Measurements from ENCODE around the gene ALDH3B1.
A peak's percentile ranks its signal among the peaks of the same experiment; 100 is the strongest.

Gene ALDH3B1

GRCh38 chr11:68027667-68028066 lies 17.5 kb downstream of the ALDH3B1 start:
- H3K27me3 ChIP-seq (ENCODE audit: low read depth, low read length), result no peaks in the 10 kb centered on the region
- H3K4me1 ChIP-seq (ENCODE audit: control insufficient read depth in 1 of 2, insufficient read depth in 2 of 2, low read length in 2 of 2), result peaks cover 6 to 22% of the 10 kb centered on the region in 2 donors
- H3K4me3 ChIP-seq (ENCODE audit: low read depth in 1 of 2, low read length in 2 of 2), result no peak overlapping the region
- H3K9me3 ChIP-seq (ENCODE audit: control insufficient read depth in 1 of 2, low read length in 2 of 2), result peaks cover 0 to 4% of the 10 kb centered on the region in 2 donors
- no peak overlapping the region for H3K27ac ChIP-seq (ENCODE audit: low read length)
- H3K36me3 ChIP-seq (ENCODE audit: control insufficient read depth in 1 of 2, insufficient read depth in 2 of 2, low read length in 2 of 2), result peaks cover 10 to 37% of the 10 kb centered on the region in 2 donors

- Histone ChIP-seq H3K27ac (ENCODE audit: low read length) (no peak overlapping the region), H3K36me3 (ENCODE audit: control insufficient read depth in 1 of 2, insufficient read depth in 2 of 2, low read length in 2 of 2) (peaks cover 13 to 40% of the 10 kb centered on the region in 2 donors), H3K9me3 (ENCODE audit: control insufficient read depth in 1 of 2, low read length in 2 of 2) (peaks cover 0 to 2% of the 10 kb centered on the region in 2 donors), H3K27me3 (ENCODE audit: low read depth, low read length) (no peaks in the 10 kb centered on the region), H3K4me1 (ENCODE audit: control insufficient read depth in 1 of 2, insufficient read depth in 2 of 2, low read length in 2 of 2) (peaks cover 6 to 24% of the 10 kb centered on the region in 2 donors), H3K4me3 (ENCODE audit: low read depth in 1 of 2, low read length in 2 of 2) (no peak overlapping the region)
Observed at GRCh38 chr11:68028802-68029545, 18.8 kb downstream of the ALDH3B1 start.

- Histone ChIP-seq H3K4me1 (ENCODE audit: control insufficient read depth in 1 of 2, insufficient read depth in 2 of 2, low read length in 2 of 2) (peaks cover 6 to 27% of the 10 kb centered on the region in 2 donors), H3K4me3 (ENCODE audit: low read depth in 1 of 2, low read length in 2 of 2) (peak within 1 kb of the TSS; percentile 81 to 93), H3K27me3 (ENCODE audit: low read depth, low read length) (no peaks in the 10 kb centered on the region)
Observed at GRCh38 chr11:68030318-68031143, 20.4 kb downstream of the ALDH3B1 start, which contains the start of gene NDUFS8. Gene NDUFS8 (plus strand): TSS chr11:68030681. CDS start chr11:68032152, 1,471 bp downstream.

GRCh38 chr11:68031144-68031464 lies 21.0 kb downstream of the ALDH3B1 start:
- Histone ChIP-seq H3K27ac (ENCODE audit: low read length) (peak overlapping the region; percentile 90), H3K4me1 (ENCODE audit: control insufficient read depth in 1 of 2, insufficient read depth in 2 of 2, low read length in 2 of 2) (peaks cover 6 to 28% of the 10 kb centered on the region in 2 donors), H3K9me3 (ENCODE audit: control insufficient read depth in 1 of 2, low read length in 2 of 2) (no peaks in the 10 kb centered on the region), H3K36me3 (ENCODE audit: control insufficient read depth in 1 of 2, insufficient read depth in 2 of 2, low read length in 2 of 2) (peaks cover 6 to 26% of the 10 kb centered on the region in 2 donors), H3K27me3 (ENCODE audit: low read depth, low read length) (no peaks in the 10 kb centered on the region), H3K4me3 (ENCODE audit: low read depth in 1 of 2, low read length in 2 of 2) (peak overlapping the region; percentile 81 to 93)

More at GRCh38 chr11:68030318-68031143, 20.4 kb downstream of the ALDH3B1 start, which contains the start of gene NDUFS8:
- no peaks in the 10 kb centered on the region for H3K9me3 ChIP-seq (ENCODE audit: control insufficient read depth in 1 of 2, low read length in 2 of 2)
- H3K27ac ChIP-seq (ENCODE audit: low read length), result peak within 1 kb of the TSS; percentile 90
- H3K36me3 ChIP-seq (ENCODE audit: control insufficient read depth in 1 of 2, insufficient read depth in 2 of 2, low read length in 2 of 2), result peaks cover 10 to 29% of the 10 kb centered on the region in 2 donors

- Histone ChIP-seq H3K27ac (ENCODE audit: low read length) (no peak overlapping the region), H3K9me3 (ENCODE audit: control insufficient read depth in 1 of 2, low read length in 2 of 2) (no peaks in the 10 kb centered on the region), H3K4me3 (ENCODE audit: low read depth in 1 of 2, low read length in 2 of 2) (peak overlapping the region in 1 of 2 donors; percentile 81), H3K27me3 (ENCODE audit: low read depth, low read length) (no peaks in the 10 kb centered on the region), H3K36me3 (ENCODE audit: control insufficient read depth in 1 of 2, insufficient read depth in 2 of 2, low read length in 2 of 2) (peaks cover 6 to 24% of the 10 kb centered on the region in 2 donors), H3K4me1 (ENCODE audit: control insufficient read depth in 1 of 2, insufficient read depth in 2 of 2, low read length in 2 of 2) (peaks cover 6 to 34% of the 10 kb centered on the region in 2 donors)
Observed at GRCh38 chr11:68032003-68032402, 21.9 kb downstream of the ALDH3B1 start.

GRCh38 chr11:68032997-68033707 lies 23.0 kb downstream of the ALDH3B1 start:
- Histone ChIP-seq H3K27me3 (ENCODE audit: low read depth, low read length) (no peaks in the 10 kb centered on the region), H3K4me1 (ENCODE audit: control insufficient read depth in 1 of 2, insufficient read depth in 2 of 2, low read length in 2 of 2) (peaks cover 9 to 45% of the 10 kb centered on the region in 2 donors)

DNA sequence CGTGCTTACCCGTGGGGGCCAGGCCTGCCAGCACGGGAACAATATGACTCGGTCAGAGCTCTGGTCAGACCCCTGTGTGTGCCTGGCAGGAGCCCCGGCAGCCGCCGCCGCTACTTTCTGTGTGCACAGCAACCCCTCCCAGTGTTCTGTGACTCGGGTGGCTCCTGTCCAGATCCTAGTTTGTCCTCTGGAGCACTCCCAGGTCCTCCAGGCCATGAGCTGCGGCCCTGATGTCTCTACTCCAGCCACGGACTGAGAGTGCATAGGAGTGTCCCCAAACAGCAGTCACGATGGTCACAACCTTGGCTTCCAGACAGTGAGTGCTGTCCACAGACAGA lies 23.6 kb downstream of the ALDH3B1 start:
- Histone ChIP-seq H3K27ac (ENCODE audit: low read length) (no peak overlapping the region), H3K4me1 (ENCODE audit: control insufficient read depth in 1 of 2, insufficient read depth in 2 of 2, low read length in 2 of 2) (peaks cover 13 to 50% of the 10 kb centered on the region in 2 donors), H3K9me3 (ENCODE audit: control insufficient read depth in 1 of 2, low read length in 2 of 2) (no peaks in the 10 kb centered on the region), H3K27me3 (ENCODE audit: low read depth, low read length) (no peaks in the 10 kb centered on the region), H3K36me3 (ENCODE audit: control insufficient read depth in 1 of 2, insufficient read depth in 2 of 2, low read length in 2 of 2) (peaks cover 6 to 20% of the 10 kb centered on the region in 2 donors), H3K4me3 (ENCODE audit: low read depth in 1 of 2, low read length in 2 of 2) (no peak overlapping the region)

More at GRCh38 chr11:68032997-68033707, 23.0 kb downstream of the ALDH3B1 start:
- Histone ChIP-seq H3K36me3 (ENCODE audit: control insufficient read depth in 1 of 2, insufficient read depth in 2 of 2, low read length in 2 of 2) (peaks cover 6 to 20% of the 10 kb centered on the region in 2 donors), H3K4me3 (ENCODE audit: low read depth in 1 of 2, low read length in 2 of 2) (no peak overlapping the region), H3K27ac (ENCODE audit: low read length) (no peak overlapping the region), H3K9me3 (ENCODE audit: control insufficient read depth in 1 of 2, low read length in 2 of 2) (no peaks in the 10 kb centered on the region)

DNA sequence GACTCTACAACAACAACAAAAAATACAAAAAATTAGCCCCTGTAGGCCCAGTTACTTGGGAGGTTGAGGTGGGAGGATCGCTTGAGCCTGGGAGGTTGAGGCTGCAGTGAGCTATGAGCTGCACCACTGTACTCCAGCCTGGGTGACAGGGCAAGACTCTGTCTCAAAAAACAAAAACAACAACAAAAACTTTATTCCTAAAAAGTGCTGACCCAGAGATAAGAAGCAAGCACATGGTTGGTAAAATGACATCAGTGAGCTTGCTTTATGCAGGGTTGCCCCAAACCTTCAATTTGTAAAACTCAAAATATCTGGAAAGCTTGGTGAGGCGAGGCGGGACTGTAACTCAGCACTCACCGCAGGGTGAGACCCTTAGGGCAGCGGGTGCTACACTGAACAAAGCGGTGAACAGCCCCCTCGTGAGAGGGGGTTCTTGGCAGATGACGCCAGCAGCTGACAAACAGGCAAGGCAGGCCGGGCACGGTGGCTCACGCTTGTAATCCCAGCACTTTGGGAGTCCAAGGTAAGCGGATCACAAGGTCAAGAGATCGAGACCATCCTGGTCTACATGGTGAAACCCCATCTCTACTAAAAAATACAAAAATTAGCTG lies 25.2 kb downstream of the ALDH3B1 start:
- Histone ChIP-seq H3K4me1 (ENCODE audit: control insufficient read depth in 1 of 2, insufficient read depth in 2 of 2, low read length in 2 of 2) (peaks cover 13 to 54% of the 10 kb centered on the region in 2 donors), H3K27me3 (ENCODE audit: low read depth, low read length) (no peaks in the 10 kb centered on the region), H3K9me3 (ENCODE audit: control insufficient read depth in 1 of 2, low read length in 2 of 2) (no peaks in the 10 kb centered on the region), H3K27ac (ENCODE audit: low read length) (no peak overlapping the region), H3K36me3 (ENCODE audit: control insufficient read depth in 1 of 2, insufficient read depth in 2 of 2, low read length in 2 of 2) (peaks cover 6 to 20% of the 10 kb centered on the region in 2 donors), H3K4me3 (ENCODE audit: low read depth in 1 of 2, low read length in 2 of 2) (no peak overlapping the region)

DNA sequence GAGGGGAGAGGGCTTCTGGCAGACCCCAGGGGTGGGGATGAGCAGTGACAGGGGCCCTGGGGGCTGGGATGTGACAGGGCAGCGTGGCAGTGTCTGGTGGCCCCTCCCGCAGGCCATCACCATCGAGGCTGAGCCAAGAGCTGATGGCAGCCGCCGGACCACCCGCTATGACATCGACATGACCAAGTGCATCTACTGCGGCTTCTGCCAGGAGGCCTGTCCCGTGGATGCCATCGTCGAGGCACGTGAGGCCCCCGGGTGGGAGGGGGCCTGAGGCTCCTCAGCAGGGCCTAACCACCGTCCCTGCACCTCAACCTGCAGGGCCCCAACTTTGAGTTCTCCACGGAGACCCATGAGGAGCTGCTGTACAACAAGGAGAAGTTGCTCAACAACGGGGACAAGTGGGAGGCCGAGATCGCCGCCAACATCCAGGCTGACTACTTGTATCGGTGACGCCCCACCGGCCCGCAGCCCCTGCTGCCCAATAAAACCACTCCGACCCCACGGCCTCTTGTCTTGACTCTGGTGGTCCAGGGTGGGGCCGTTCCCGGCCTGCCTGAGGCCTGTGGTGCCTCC lies 26.1 kb downstream of the ALDH3B1 start:
- H3K27me3 ChIP-seq (ENCODE audit: low read depth, low read length), result no peaks in the 10 kb centered on the region
- H3K36me3 ChIP-seq (ENCODE audit: control insufficient read depth in 1 of 2, insufficient read depth in 2 of 2, low read length in 2 of 2), result peaks cover 6 to 20% of the 10 kb centered on the region in 2 donors
- H3K4me1 ChIP-seq (ENCODE audit: control insufficient read depth in 1 of 2, insufficient read depth in 2 of 2, low read length in 2 of 2), result peaks cover 13 to 59% of the 10 kb centered on the region in 2 donors
- no peak overlapping the region for H3K4me3 ChIP-seq (ENCODE audit: low read depth in 1 of 2, low read length in 2 of 2)
- H3K9me3 ChIP-seq (ENCODE audit: control insufficient read depth in 1 of 2, low read length in 2 of 2), result no peaks in the 10 kb centered on the region
- peak overlapping the region; percentile 61 for H3K27ac ChIP-seq (ENCODE audit: low read length)

DNA sequence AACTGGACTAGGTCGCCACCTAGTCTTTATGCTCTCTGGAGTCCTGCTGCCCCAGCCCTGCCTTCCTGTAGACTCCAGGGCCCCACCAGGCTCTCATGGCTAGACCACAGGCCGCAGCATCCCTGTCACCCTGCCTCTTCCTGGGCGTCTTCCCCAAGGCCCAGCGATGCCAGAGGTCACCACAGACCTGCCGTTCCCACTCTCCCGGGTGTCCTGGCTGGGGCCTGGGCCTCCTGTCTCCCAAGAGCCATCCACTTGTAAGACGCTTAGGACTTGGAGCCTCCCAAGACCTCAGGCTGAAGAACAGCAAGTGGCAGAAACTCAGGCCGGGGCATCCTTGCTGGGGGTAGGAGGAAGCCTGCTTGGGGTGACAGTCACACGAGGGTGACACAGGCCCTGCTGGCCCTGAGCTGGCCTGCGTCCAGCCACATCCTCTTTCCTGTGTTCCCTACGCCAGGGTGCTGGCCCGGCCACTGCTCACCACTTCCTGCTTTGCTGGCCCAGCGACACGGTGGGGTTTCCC lies 26.7 kb downstream of the ALDH3B1 start:
- Histone ChIP-seq H3K4me3 (ENCODE audit: low read depth in 1 of 2, low read length in 2 of 2) (peak overlapping the region in 1 of 2 donors; percentile 16), H3K36me3 (ENCODE audit: control insufficient read depth in 1 of 2, insufficient read depth in 2 of 2, low read length in 2 of 2) (peaks cover 6 to 20% of the 10 kb centered on the region in 2 donors), H3K4me1 (ENCODE audit: control insufficient read depth in 1 of 2, insufficient read depth in 2 of 2, low read length in 2 of 2) (peaks cover 10 to 59% of the 10 kb centered on the region in 2 donors), H3K27ac (ENCODE audit: low read length) (peak overlapping the region; percentile 61), H3K27me3 (ENCODE audit: low read depth, low read length) (no peaks in the 10 kb centered on the region), H3K9me3 (ENCODE audit: control insufficient read depth in 1 of 2, low read length in 2 of 2) (no peaks in the 10 kb centered on the region)

All from muscle layer of duodenum (tissue), 2 donors.